HAP-1 (cell line): Measurements from ENCODE around the gene EXD3.
"Not testable (repeated sequence)": the region's sequence is repeated elsewhere in the genome, so short reads cannot be mapped to it uniquely, and the experiment has no call there.

Experiments used
- DNase-seq, 2 experiments: peaks; one replicate each; pipeline ENCODE4 v3.0.0-alpha.2; 2016 to 2020; ENCODE audit warnings: low spot score in 2 of 2
- H3K27me3 ChIP-seq: fragments of 250-450 bp; sonication (Bioruptor Pico); 2 replicates; pipeline ENCODE4 v1.5.1; 2020; ENCODE audit warnings: low read depth, mild to moderate bottlenecking, moderate library complexity
- H3K36me3 ChIP-seq: fragments of 250-450 bp; sonication (Bioruptor Pico); replicated peaks from 2 replicates; pipeline ENCODE4 v1.5.1; 2020; ENCODE audit warnings: mild to moderate bottlenecking
- H3K4me1 ChIP-seq: fragments of 250-450 bp; sonication (Bioruptor Pico); 2 replicates; pipeline ENCODE4 v1.5.1; 2020; ENCODE audit warnings: mild to moderate bottlenecking
- H3K4me3 ChIP-seq: fragments of 250-450 bp; sonication (Bioruptor Pico); 2 replicates; pipeline ENCODE4 v1.5.1; 2020; ENCODE audit warnings: mild to moderate bottlenecking, moderate library complexity
- H3K9me3 ChIP-seq: fragments of 250-450 bp; sonication (Bioruptor Pico); 2 replicates; pipeline ENCODE4 v1.5.1; 2020; ENCODE audit warnings: mild to moderate bottlenecking, moderate library complexity
- in situ Hi-C: fragments of 300-500 bp; cut with MboI; formaldehyde crosslinking; loops from 3 replicates; pipeline ENCODE4 v1.14.3; 2020; ENCODE audit warnings: low sequenced_read_pairs, inconsistent platforms, mixed read lengths

The EXD3 gene

DNA sequence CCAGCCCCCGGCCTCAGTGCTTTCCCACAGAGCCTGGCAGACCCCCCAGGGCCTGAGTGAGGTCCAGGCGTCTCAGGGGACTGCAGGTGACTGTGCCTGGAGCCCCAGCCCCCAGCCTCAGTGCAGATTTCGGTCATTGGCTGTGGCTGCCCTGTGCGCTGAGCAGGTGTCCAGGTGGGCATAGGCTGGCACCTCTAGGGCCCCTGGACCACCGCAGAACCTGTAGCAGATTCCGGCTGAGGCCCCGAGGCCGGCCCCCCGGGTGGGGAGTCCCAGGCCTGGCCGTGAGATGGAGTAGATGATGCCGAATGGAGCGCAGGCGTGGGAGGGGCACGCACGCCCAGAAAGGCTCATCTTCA is 12.1 kb downstream of the EXD3 start:
- in situ Hi-C loops: no loop called here
- H3K9me3 ChIP-seq: no peaks in the 10 kb centered on the region
- H3K27me3 ChIP-seq: no peaks in the 10 kb centered on the region
- no peak overlapping the region for H3K4me3 ChIP-seq
- H3K36me3 ChIP-seq: no peaks in the 10 kb centered on the region
- no peaks in the 10 kb centered on the region for H3K4me1 ChIP-seq
- no peak for DNase-seq

DNA sequence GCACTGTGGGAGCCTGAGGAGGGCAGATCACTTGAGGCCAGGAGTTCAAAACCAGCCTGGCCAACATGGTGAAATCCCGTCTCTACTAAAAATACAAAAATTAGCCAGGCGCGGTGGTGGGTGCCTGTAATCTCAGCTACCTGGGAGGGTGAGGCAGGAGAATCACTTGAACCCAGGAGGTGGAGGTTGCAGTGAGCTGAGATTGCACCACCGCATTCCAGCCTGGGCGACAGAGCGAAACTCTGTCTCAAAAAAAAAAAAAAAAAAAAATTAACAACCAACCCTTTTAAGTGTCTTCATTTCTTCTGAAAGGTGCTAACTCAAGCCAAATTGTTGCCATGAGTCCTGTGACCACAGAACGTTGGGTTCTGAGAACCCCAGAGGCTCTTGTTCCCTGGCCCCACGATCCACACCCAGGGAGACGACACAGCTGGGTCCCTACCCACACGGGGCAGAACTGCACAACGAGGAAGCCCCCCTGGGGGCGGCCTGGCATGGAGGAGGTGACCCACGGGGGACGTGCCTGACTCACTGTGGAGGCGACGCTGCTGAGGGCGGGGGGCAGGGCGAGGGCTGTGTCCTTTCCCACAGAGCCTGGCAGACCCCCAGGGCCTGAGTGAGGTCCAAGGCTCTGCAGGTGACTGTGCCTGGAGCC is 12.6 kb downstream of the EXD3 start:
- in situ Hi-C loops, H3K9me3 ChIP-seq, H3K36me3 ChIP-seq, H3K4me3 ChIP-seq, H3K4me1 ChIP-seq, H3K27me3 ChIP-seq, DNase-seq: not testable (repeated sequence)

GRCh38 chr9:137409515-137409914 is 13.4 kb downstream of the EXD3 start:
- Histone ChIP-seq H3K36me3 (no peaks in the 10 kb centered on the region), H3K27me3 (no peaks in the 10 kb centered on the region), H3K9me3 (no peaks in the 10 kb centered on the region), H3K4me1 (no peaks in the 10 kb centered on the region), H3K4me3 (no peak overlapping the region)
- in situ Hi-C loops: loop anchor here (5.0 kb wide), 1 partner anchor 117 kb away; no protein-coding TSS in a partner anchor
- DNase-seq: no peak

GRCh38 chr9:137408651-137409405 is 14.1 kb downstream of the EXD3 start:
- Histone ChIP-seq H3K27me3 (no peaks in the 10 kb centered on the region), H3K36me3 (no peaks in the 10 kb centered on the region), H3K4me1 (no peaks in the 10 kb centered on the region), H3K4me3 (no peak overlapping the region), H3K9me3 (no peaks in the 10 kb centered on the region)
- DNase-seq: no peak
- in situ Hi-C loops: loop anchor here (5.0 kb wide), 1 partner anchor 117 kb away; no protein-coding TSS in a partner anchor

GRCh38 chr9:137407590-137408300 is 15.2 kb downstream of the EXD3 start:
- H3K36me3 ChIP-seq: no peaks in the 10 kb centered on the region
- H3K9me3 ChIP-seq: no peaks in the 10 kb centered on the region
- no peak overlapping the region for H3K4me3 ChIP-seq
- no peak for DNase-seq
- no peaks in the 10 kb centered on the region for H3K27me3 ChIP-seq
- H3K4me1 ChIP-seq: no peaks in the 10 kb centered on the region
- in situ Hi-C loops: loop anchor here (5.0 kb wide), 1 partner anchor 115 kb away; no protein-coding TSS in a partner anchor

DNA sequence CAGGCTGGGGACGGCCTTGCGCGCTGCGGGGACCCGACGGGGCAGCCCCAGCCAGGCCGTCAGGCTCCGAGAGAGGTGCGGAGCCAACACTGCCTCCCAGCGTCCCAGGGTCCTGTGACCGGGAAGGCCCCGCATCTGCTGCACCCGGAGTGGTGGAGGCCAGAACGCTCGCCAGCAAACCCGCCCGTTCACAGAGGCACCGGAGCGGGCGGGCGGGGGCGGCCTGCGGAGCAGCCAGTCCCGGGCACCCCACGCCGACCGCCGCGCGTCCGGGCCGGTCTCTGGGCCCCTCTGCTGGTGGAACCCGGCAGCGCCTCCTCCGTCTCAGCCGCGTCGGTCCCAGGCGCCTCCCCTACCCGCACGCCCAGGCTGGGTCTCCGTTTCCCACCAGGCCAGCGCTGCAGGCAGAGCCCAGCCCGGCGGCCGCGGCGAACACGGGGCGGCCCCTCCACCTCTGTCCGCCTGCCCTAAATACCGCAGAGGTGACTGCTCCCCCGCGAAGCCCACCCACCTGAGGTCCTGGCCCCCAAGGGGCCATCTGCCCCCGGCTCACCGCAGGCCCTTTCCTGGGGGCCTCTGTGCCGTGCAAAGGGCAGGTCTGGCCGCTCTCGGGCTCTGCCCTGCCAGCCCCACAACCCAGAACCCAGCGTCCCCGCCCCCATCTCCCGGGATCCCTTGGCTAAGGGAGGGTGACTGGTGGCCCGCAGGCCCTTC is 15.9 kb downstream of the EXD3 start:
- H3K9me3 ChIP-seq: no peaks in the 10 kb centered on the region
- no peaks in the 10 kb centered on the region for H3K27me3 ChIP-seq
- DNase-seq: peak; percentile 21 to 82
- in situ Hi-C loops: loop anchor here (5.0 kb wide), 1 partner anchor 115 kb away; no protein-coding TSS in a partner anchor
- peak overlapping the region; percentile 20 for H3K4me3 ChIP-seq
- H3K36me3 ChIP-seq: no peaks in the 10 kb centered on the region
- no peaks in the 10 kb centered on the region for H3K4me1 ChIP-seq

GRCh38 chr9:137406085-137406760 is 16.7 kb downstream of the EXD3 start:
- no peaks in the 10 kb centered on the region for H3K27me3 ChIP-seq
- in situ Hi-C loops: loop anchor here (5.0 kb wide), 1 partner anchor 114 kb away; no protein-coding TSS in a partner anchor
- H3K4me3 ChIP-seq: no peak overlapping the region
- H3K4me1 ChIP-seq: no peaks in the 10 kb centered on the region
- H3K36me3 ChIP-seq: no peaks in the 10 kb centered on the region
- DNase-seq: no peak
- no peaks in the 10 kb centered on the region for H3K9me3 ChIP-seq

DNA sequence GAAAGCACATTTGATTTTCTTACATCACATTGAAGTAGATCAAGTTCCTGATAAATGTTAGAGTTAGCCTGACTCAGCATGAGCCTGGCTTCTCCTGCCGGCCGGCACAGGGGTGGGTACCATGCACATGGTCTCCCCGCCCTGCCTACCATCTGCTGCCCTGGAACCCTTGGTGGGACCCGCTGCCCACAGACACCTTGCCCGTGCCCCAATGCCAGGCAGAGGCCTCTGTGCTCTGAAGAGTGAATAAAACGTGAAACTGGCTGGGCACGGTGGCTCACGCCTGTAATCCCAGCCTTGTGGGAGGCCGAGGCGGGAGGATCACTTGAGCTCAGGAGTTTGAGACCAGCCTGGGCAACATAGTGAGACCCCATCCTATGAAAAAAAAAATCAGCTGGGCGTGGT is 17.3 kb downstream of the EXD3 start:
- H3K4me1 ChIP-seq: no peaks in the 10 kb centered on the region
- no peak for DNase-seq
- H3K27me3 ChIP-seq: no peaks in the 10 kb centered on the region
- no peaks in the 10 kb centered on the region for H3K36me3 ChIP-seq
- no peak overlapping the region for H3K4me3 ChIP-seq
- in situ Hi-C loops: loop anchor here (5.0 kb wide), 1 partner anchor 113 kb away; no protein-coding TSS in a partner anchor
- no peaks in the 10 kb centered on the region for H3K9me3 ChIP-seq

DNA sequence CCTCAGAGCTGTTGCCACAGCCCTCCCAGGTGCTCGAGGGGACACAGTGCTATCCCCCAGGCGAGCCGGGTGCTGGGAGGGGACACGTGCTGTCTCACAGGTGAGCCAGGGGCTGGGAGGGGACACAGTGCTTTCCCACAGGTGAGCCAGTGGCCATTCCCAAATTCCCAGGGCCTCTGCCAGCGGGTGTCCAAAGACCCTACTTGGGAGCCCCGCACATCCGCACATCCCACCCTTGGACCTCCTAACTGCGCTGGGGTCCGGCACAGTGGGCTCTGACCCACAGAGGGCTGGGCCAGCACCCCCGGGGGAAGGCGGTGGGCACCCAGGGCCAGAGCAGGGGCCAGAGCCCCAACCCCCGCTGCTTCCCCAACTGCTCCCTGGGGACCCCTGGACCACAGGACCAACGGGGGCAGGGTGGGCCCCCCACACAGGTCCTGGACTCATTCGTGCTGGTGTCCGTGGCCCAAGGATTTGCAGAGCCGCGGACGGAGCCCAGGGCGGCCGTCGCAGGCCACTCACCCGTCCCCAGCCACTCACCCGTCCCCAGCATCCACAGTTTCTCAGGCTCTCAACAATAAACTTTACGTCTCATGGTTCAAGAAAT is 17.9 kb downstream of the EXD3 start:
- Histone ChIP-seq H3K36me3 (no peaks in the 10 kb centered on the region), H3K4me3 (no peak overlapping the region), H3K4me1 (no peaks in the 10 kb centered on the region), H3K27me3 (no peaks in the 10 kb centered on the region), H3K9me3 (no peaks in the 10 kb centered on the region)
- no peak for DNase-seq
- in situ Hi-C loops: loop anchor here (5.0 kb wide), 1 partner anchor 113 kb away; no protein-coding TSS in a partner anchor

DNA sequence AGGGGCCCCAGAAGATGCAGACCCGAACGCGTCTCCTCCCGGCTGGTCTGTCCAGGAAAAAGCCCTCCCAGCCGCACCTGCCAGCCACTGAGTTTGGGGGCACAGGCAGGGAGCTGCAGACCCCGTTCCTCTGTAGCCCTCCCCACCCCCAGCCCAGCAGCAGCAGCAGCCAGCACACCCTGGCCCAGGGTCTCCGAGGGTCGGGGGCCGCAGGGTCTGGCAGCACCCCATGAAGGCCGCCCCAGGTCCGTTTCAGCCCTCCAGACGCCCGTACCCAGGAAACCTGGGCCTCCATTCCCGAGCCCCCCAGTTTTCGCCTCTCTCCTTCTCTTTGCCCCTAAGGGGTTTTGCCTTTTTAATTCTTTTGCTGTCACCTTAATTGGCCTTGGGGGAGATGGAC is 19.7 kb downstream of the EXD3 start:
- in situ Hi-C loops: no loop called here
- Histone ChIP-seq H3K36me3 (no peaks in the 10 kb centered on the region), H3K4me1 (no peaks in the 10 kb centered on the region), H3K27me3 (no peaks in the 10 kb centered on the region), H3K9me3 (no peaks in the 10 kb centered on the region), H3K4me3 (no peak overlapping the region)
- no peak for DNase-seq

- Histone ChIP-seq H3K9me3 (no peaks in the 10 kb centered on the region), H3K4me3 (no peak overlapping the region), H3K36me3 (no peaks in the 10 kb centered on the region), H3K4me1 (no peaks in the 10 kb centered on the region), H3K27me3 (no peaks in the 10 kb centered on the region)
- DNase-seq: no peak
- in situ Hi-C loops: no loop called here
Observed at GRCh38 chr9:137402746-137403145, 20.2 kb downstream of the EXD3 start.

DNA sequence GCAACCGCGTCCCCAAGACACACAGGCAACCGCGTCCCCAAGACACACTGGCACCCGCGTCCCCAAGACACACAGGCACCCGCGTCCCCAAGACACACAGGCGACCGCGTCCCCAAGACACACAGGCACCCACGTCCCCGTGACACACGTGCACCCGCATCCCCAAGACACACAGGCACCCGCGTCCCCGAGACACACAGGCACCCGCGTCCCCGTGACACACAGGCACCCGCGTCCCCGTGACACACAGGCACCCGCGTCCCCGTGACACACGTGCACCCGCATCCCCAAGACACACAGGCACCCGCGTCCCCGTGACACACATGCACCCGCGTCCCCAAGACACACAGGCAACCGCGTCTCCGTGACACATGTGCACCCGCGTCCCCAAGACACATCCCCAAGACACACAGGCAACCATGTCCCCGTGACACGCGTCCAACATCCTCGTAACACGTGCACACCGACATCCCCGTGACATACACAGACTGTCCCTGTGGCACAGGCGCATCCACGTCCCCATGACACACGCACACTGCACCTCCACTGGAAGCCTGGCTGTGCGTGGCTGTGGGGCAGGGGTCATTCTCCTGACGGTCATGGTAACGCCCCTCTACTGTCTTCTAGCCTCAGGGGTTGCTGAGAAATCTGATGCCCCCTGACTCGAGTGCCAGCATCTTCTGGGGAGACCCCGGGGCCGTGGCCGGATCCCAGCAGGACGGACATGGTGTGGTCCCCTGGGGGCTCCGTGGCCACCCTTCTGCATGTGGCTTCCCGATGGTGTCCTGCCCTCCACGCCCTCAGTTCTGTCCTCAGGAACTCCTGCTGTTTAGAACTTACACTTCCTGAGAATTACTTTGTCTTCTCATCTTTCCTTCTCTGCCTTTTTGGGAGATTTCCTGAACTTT is 24.1 kb downstream of the EXD3 start:
- H3K36me3 ChIP-seq: no peaks in the 10 kb centered on the region
- H3K9me3 ChIP-seq: no peaks in the 10 kb centered on the region
- DNase-seq: no peak
- H3K4me1 ChIP-seq: no peaks in the 10 kb centered on the region
- no peak overlapping the region for H3K4me3 ChIP-seq
- in situ Hi-C loops: no loop called here
- no peaks in the 10 kb centered on the region for H3K27me3 ChIP-seq
